ENCODE results near the gene RAD18. TPM values are rescaled to one million over a fixed set of nuclear protein-coding genes. Genes with fewer than 3 reads are reported as not detected.

The RAD18 gene
- total RNA-seq, 1 experiment from 2014 or later, result 13.8 TPM

- Histone ChIP-seq H3K36me3 (ENCODE audit: control insufficient read depth, insufficient read depth, low read length) (no peaks in the 10 kb centered on the region), H3K4me1 (ENCODE audit: control insufficient read depth, insufficient read depth, low read length) (no peaks in the 10 kb centered on the region), H3K27me3 (ENCODE audit: control insufficient read depth, insufficient read depth, low read length) (no peaks in the 10 kb centered on the region), H3K27ac (ENCODE audit: low read length) (no peak overlapping the region), H3K4me3 (ENCODE audit: low read depth in 2 of 2, low read length in 2 of 2) (no peak overlapping the region), H3K9me3 (ENCODE audit: control insufficient read depth, insufficient read depth, low read depth, low read length) (no peaks in the 10 kb centered on the region)
- DNase-seq (ENCODE audit: low read depth, low spot score), result no peak
- POLR2A ChIA-PET, result no interaction called here
- no TSS peak for BruUV-seq (replicated peaks)
- in situ Hi-C loops (cut with HindIII; ENCODE audit: low pct_unique_long_range_greater_than_20kb, low sequenced_read_pairs), result no loop called here
- CTCF ChIA-PET, result no interaction called here
- intact Hi-C loops (cut with micrococcal nuclease; ENCODE audit: unreplicated experiment), result no loop called here
- ATAC-seq, result no peak
- TF ChIP-seq SIN3A (IDR thresholded peaks at IDR 0.05; ENCODE audit: borderline replicate concordance, insufficient read depth, low read depth, low read length) (no peak), REST (IDR thresholded peaks at IDR 0.05; ENCODE audit: insufficient read depth in 1 of 2, low read depth in 2 of 2, low read length in 1 of 2) (no peak)
Measured at GRCh38 chr3:8992854-8993253, 29.6 kb upstream of the RAD18 start.

GRCh38 chr3:8992199-8992598 lies 28.9 kb upstream of the RAD18 start:
- H3K36me3 ChIP-seq (ENCODE audit: control insufficient read depth, insufficient read depth, low read length), result no peaks in the 10 kb centered on the region
- H3K4me3 ChIP-seq (ENCODE audit: low read depth in 2 of 2, low read length in 2 of 2), result no peak overlapping the region
- DNase-seq (ENCODE audit: low read depth, low spot score) (no peak), ATAC-seq (no peak)
- no peak for TF ChIP-seq CTCF (IDR thresholded peaks at IDR 0.05)
- POLR2A ChIA-PET, result no interaction called here
- no peak overlapping the region for H3K27ac ChIP-seq (ENCODE audit: low read length)
- H3K27me3 ChIP-seq (ENCODE audit: control insufficient read depth, insufficient read depth, low read length), result no peaks in the 10 kb centered on the region
- no peaks in the 10 kb centered on the region for H3K4me1 ChIP-seq (ENCODE audit: control insufficient read depth, insufficient read depth, low read length)
- CTCF ChIA-PET, result no interaction called here
- H3K9me3 ChIP-seq (ENCODE audit: control insufficient read depth, insufficient read depth, low read depth, low read length), result no peaks in the 10 kb centered on the region
- intact Hi-C loops (cut with micrococcal nuclease; ENCODE audit: unreplicated experiment) (no loop called here), in situ Hi-C loops (cut with HindIII; ENCODE audit: low pct_unique_long_range_greater_than_20kb, low sequenced_read_pairs) (no loop called here)
- no TSS peak for BruUV-seq (replicated peaks)

GRCh38 chr3:8990266-8991215 lies 27.3 kb upstream of the RAD18 start:
- in situ Hi-C loops (cut with HindIII; ENCODE audit: low pct_unique_long_range_greater_than_20kb, low sequenced_read_pairs), result no loop called here
- BruUV-seq (replicated peaks), result no TSS peak
- CTCF ChIA-PET, result no interaction called here

More at GRCh38 chr3:8990266-8991215, 27.3 kb upstream of the RAD18 start:
- H3K4me3 ChIP-seq (ENCODE audit: low read depth in 2 of 2, low read length in 2 of 2), result no peak overlapping the region
- DNase-seq (ENCODE audit: low read depth, low spot score) (no peak), ATAC-seq (no peak)
- POLR2A ChIA-PET, result no interaction called here
- H3K36me3 ChIP-seq (ENCODE audit: control insufficient read depth, insufficient read depth, low read length), result no peaks in the 10 kb centered on the region
- H3K4me1 ChIP-seq (ENCODE audit: control insufficient read depth, insufficient read depth, low read length), result no peaks in the 10 kb centered on the region
- no peaks in the 10 kb centered on the region for H3K9me3 ChIP-seq (ENCODE audit: control insufficient read depth, insufficient read depth, low read depth, low read length)
- TF ChIP-seq POLR2AphosphoS5 (IDR thresholded peaks at IDR 0.05; ENCODE audit: low read depth, low read length), result no peak
- no peak for TF ChIP-seq CTCF (IDR thresholded peaks at IDR 0.05)
- TF ChIP-seq SIN3A (IDR thresholded peaks at IDR 0.05; ENCODE audit: borderline replicate concordance, insufficient read depth, low read depth, low read length), result no peak
- no peak for TF ChIP-seq REST (IDR thresholded peaks at IDR 0.05; ENCODE audit: insufficient read depth in 1 of 2, low read depth in 2 of 2, low read length in 1 of 2)
- TF ChIP-seq TCF7L2 (IDR thresholded peaks at IDR 0.05; ENCODE audit: low read depth, low read length), result no peak
- no peaks in the 10 kb centered on the region for H3K27me3 ChIP-seq (ENCODE audit: control insufficient read depth, insufficient read depth, low read length)
- intact Hi-C loops (cut with micrococcal nuclease; ENCODE audit: unreplicated experiment), result no loop called here
- H3K27ac ChIP-seq (ENCODE audit: low read length), result no peak overlapping the region

All from Panc1 (cell line).